ENCODE measurements around the gene CLEC18A.

CLEC18A gene

GRCh38 chr16:69929480-69929879, 21.7 kb upstream of the CLEC18A start:
- no peak overlapping the region for H3K4me3 ChIP-seq (ENCODE audit: low read depth, low read length)
- no peak for TF ChIP-seq CTCF (IDR thresholded peaks at IDR 0.05; ENCODE audit: control insufficient read depth, extremely low read depth, insufficient read depth)
- DNase-seq (ENCODE audit: low read depth) = no peak

GRCh38 chr16:69930117-69930776, 20.9 kb upstream of the CLEC18A start:
- peak; percentile 68 for TF ChIP-seq CTCF (IDR thresholded peaks at IDR 0.05; ENCODE audit: control insufficient read depth, extremely low read depth, insufficient read depth)
- no peak overlapping the region for H3K4me3 ChIP-seq (ENCODE audit: low read depth, low read length)
- DNase-seq (ENCODE audit: low read depth) = no peak

GRCh38 chr16:69931631-69932030, 19.5 kb upstream of the CLEC18A start:
- DNase-seq (ENCODE audit: low read depth) = no peak
- no peak overlapping the region for H3K4me3 ChIP-seq (ENCODE audit: low read depth, low read length)
- no peak for TF ChIP-seq CTCF (IDR thresholded peaks at IDR 0.05; ENCODE audit: control insufficient read depth, extremely low read depth, insufficient read depth)

GRCh38 chr16:69932228-69932627, 18.9 kb upstream of the CLEC18A start:
- H3K4me3 ChIP-seq (ENCODE audit: low read depth, low read length) = no peak overlapping the region
- no peak for TF ChIP-seq CTCF (IDR thresholded peaks at IDR 0.05; ENCODE audit: control insufficient read depth, extremely low read depth, insufficient read depth)
- DNase-seq (ENCODE audit: low read depth) = no peak

GRCh38 chr16:69932691-69933392, 18.3 kb upstream of the CLEC18A start:
- no peak overlapping the region for H3K4me3 ChIP-seq (ENCODE audit: low read depth, low read length)
- no peak for DNase-seq (ENCODE audit: low read depth)
- TF ChIP-seq CTCF (IDR thresholded peaks at IDR 0.05; ENCODE audit: control insufficient read depth, extremely low read depth, insufficient read depth) = no peak

GRCh38 chr16:69934044-69934443, 17.1 kb upstream of the CLEC18A start:
- no peak for DNase-seq (ENCODE audit: low read depth)
- TF ChIP-seq CTCF (IDR thresholded peaks at IDR 0.05; ENCODE audit: control insufficient read depth, extremely low read depth, insufficient read depth) = no peak
- no peak overlapping the region for H3K4me3 ChIP-seq (ENCODE audit: low read depth, low read length)

Measured in LNCaP clone FGC (cell line).